Mesothelial cell of epicardium (in vitro differentiated cells): Measurements from ENCODE around the gene SCOC. TPM values are rescaled to one million over a fixed set of nuclear protein-coding genes. Genes with fewer than 3 reads are reported as not detected.
"Not testable (repeated sequence)": the region's sequence is repeated elsewhere in the genome, so short reads cannot be mapped to it uniquely, and the experiment has no call there.

Experiments
- DNase-seq, 2 experiments: peaks; one replicate each; pipeline ENCODE4 v3.0.0; 2021; ENCODE audit warnings: low spot score in 2 of 2; ENCODE audit not compliant: unreplicated experiment in 2 of 2
- H3K27ac Mint-ChIP-seq: 2 replicates; pipeline ENCODE4 v1.8.0; 2021; ENCODE audit warnings: mixed read lengths
- H3K27me3 Mint-ChIP-seq: 2 replicates; pipeline ENCODE4 v1.8.0; 2021; ENCODE audit warnings: low read depth, mixed read lengths
- H3K36me3 Mint-ChIP-seq: 2 replicates; pipeline ENCODE4 v1.8.0; 2021; ENCODE audit warnings: mixed read lengths
- H3K4me1 Mint-ChIP-seq: 2 replicates; pipeline ENCODE4 v1.8.0; 2021; ENCODE audit warnings: mixed read lengths
- H3K4me3 Mint-ChIP-seq: 2 replicates; pipeline ENCODE4 v1.8.0; 2021; ENCODE audit warnings: mild to moderate bottlenecking, moderate library complexity, mixed read lengths
- H3K9me3 Mint-ChIP-seq: 2 replicates; pipeline ENCODE4 v1.8.0; 2021; ENCODE audit warnings: mixed read lengths
- CTCF ChIP-seq: fragments of 200-600 bp; sonication (generic); IDR thresholded peaks from one replicate; pipeline ENCODE4 v1.5.0; 2021; ENCODE audit warnings: antibody characterized with exemption; ENCODE audit not compliant: unreplicated experiment
- total RNA-seq: library from RNA; stranded (reverse); gene quantifications from 3 replicates; pipeline ENCODE4 v1.2.1, GENCODE V29; 2021

The SCOC gene
- total RNA-seq, 1 donor from 2014 or later: 52.5 TPM

GRCh38 chr4:140382732-140383131 lies 9.3 kb downstream of the SCOC start:
- Mint-ChIP-seq H3K36me3 (peaks cover 14% of the 10 kb centered on the region), H3K4me1 (no peaks in the 10 kb centered on the region), H3K27me3 (no peaks in the 10 kb centered on the region), H3K9me3 (no peaks in the 10 kb centered on the region), H3K27ac (no peak overlapping the region), H3K4me3 (no peak overlapping the region)
- TF ChIP-seq CTCF: no peak
- no peak for DNase-seq

GRCh38 chr4:140388015-140388414 lies 14.6 kb downstream of the SCOC start:
- Mint-ChIP-seq H3K27me3 (peaks cover 4% of the 10 kb centered on the region), H3K27ac (no peak overlapping the region), H3K4me3 (no peak overlapping the region), H3K4me1 (no peaks in the 10 kb centered on the region), H3K36me3 (no peaks in the 10 kb centered on the region), H3K9me3 (no peaks in the 10 kb centered on the region)
- DNase-seq: no peak
- no peak for TF ChIP-seq CTCF

- no peak for TF ChIP-seq CTCF
- Mint-ChIP-seq H3K4me1 (no peaks in the 10 kb centered on the region), H3K27ac (no peak overlapping the region), H3K36me3 (no peaks in the 10 kb centered on the region), H3K27me3 (peaks cover 10% of the 10 kb centered on the region), H3K4me3 (no peak overlapping the region), H3K9me3 (no peaks in the 10 kb centered on the region)
- DNase-seq: no peak
These were observed 22.2 kb downstream of the SCOC start for GRCh38 chr4:140395668-140396067.

- Mint-ChIP-seq H3K4me1 (no peaks in the 10 kb centered on the region), H3K4me3 (no peak overlapping the region), H3K9me3 (no peaks in the 10 kb centered on the region), H3K27me3 (peaks cover 4% of the 10 kb centered on the region), H3K36me3 (no peaks in the 10 kb centered on the region), H3K27ac (no peak overlapping the region)
- TF ChIP-seq CTCF: no peak
- no peak for DNase-seq
These were observed 26.7 kb downstream of the SCOC start for GRCh38 chr4:140400111-140400510.

- no peak for TF ChIP-seq CTCF
- H3K27ac Mint-ChIP-seq: no peak overlapping the region
- H3K4me1 Mint-ChIP-seq: no peaks in the 10 kb centered on the region
- no peaks in the 10 kb centered on the region for H3K27me3 Mint-ChIP-seq
- DNase-seq: no peak
- H3K4me3 Mint-ChIP-seq: no peak overlapping the region
- H3K36me3 Mint-ChIP-seq: no peaks in the 10 kb centered on the region
- no peaks in the 10 kb centered on the region for H3K9me3 Mint-ChIP-seq
These were observed 32.8 kb downstream of the SCOC start for GRCh38 chr4:140406292-140406691.

- no peak for DNase-seq
- no peak overlapping the region for H3K27ac Mint-ChIP-seq
- no peaks in the 10 kb centered on the region for H3K9me3 Mint-ChIP-seq
These were observed 35.5 kb downstream of the SCOC start for GRCh38 chr4:140408974-140409373.

GRCh38 chr4:140413130-140413969 lies 39.9 kb downstream of the SCOC start:
- H3K4me1 Mint-ChIP-seq, H3K27me3 Mint-ChIP-seq, DNase-seq, H3K9me3 Mint-ChIP-seq, H3K36me3 Mint-ChIP-seq, H3K27ac Mint-ChIP-seq, H3K4me3 Mint-ChIP-seq: not testable (repeated sequence)

More at GRCh38 chr4:140408974-140409373, 35.5 kb downstream of the SCOC start:
- TF ChIP-seq CTCF: no peak
- Mint-ChIP-seq H3K4me1 (no peaks in the 10 kb centered on the region), H3K4me3 (no peak overlapping the region), H3K27me3 (no peaks in the 10 kb centered on the region), H3K36me3 (no peaks in the 10 kb centered on the region)
